ENCODE measurements around the gene CASQ2. TPM values are rescaled to one million over a fixed set of nuclear protein-coding genes. Genes with fewer than 3 reads are reported as not detected.
A peak's percentile ranks its signal among the peaks of the same experiment; 100 is the strongest.

The CASQ2 gene
- total RNA-seq, 1 donor from 2014 or later = 0.11 TPM

- no peak overlapping the region for H3K27ac Mint-ChIP-seq (ENCODE audit: unreplicated experiment)
- no peak for FAIRE-seq
- no peaks in the 10 kb centered on the region for H3K36me3 Mint-ChIP-seq (ENCODE audit: low read depth, unreplicated experiment)
Observed at GRCh38 chr1:115809847-115810246, 41.3 kb upstream of the CASQ2 start.

GRCh38 chr1:115809076-115809475, 40.6 kb upstream of the CASQ2 start:
- Histone ChIP-seq H3K9ac (ENCODE audit: low read length) (no peak overlapping the region), H3K79me2 (ENCODE audit: insufficient read depth, low read length) (no peaks in the 10 kb centered on the region), H3K4me3 (ENCODE audit: insufficient read depth, low read depth, low read length) (no peak overlapping the region), H3K27ac (ENCODE audit: low read depth, low read length) (no peak overlapping the region), H3K4me2 (ENCODE audit: low read length) (no peak overlapping the region), H3K9me3 (ENCODE audit: insufficient read depth, low read depth, low read length) (no peaks in the 10 kb centered on the region), H3K36me3 (ENCODE audit: insufficient read depth, low read length) (no peaks in the 10 kb centered on the region), H3K4me1 (ENCODE audit: insufficient read depth, low read length) (no peaks in the 10 kb centered on the region), H4K20me1 (ENCODE audit: insufficient read depth, low read length) (no peaks in the 10 kb centered on the region), H2AFZ (ENCODE audit: low read depth, low read length) (no peak overlapping the region), H3K27me3 (ENCODE audit: insufficient read depth, low read length) (peaks cover 2% of the 10 kb centered on the region)
- FAIRE-seq (no peak), DNase-seq (ENCODE audit: low read depth) (no peak)
- Mint-ChIP-seq H3K36me3 (ENCODE audit: low read depth, unreplicated experiment) (no peaks in the 10 kb centered on the region), H3K9me3 (ENCODE audit: unreplicated experiment) (no peaks in the 10 kb centered on the region), H3K4me1 (ENCODE audit: low read depth, unreplicated experiment) (no peaks in the 10 kb centered on the region), H3K27ac (ENCODE audit: unreplicated experiment) (no peak overlapping the region), H3K27me3 (ENCODE audit: low read depth, unreplicated experiment) (peaks cover 4% of the 10 kb centered on the region), H3K4me3 (ENCODE audit: unreplicated experiment) (no peak overlapping the region)
- TF ChIP-seq CTCF (IDR thresholded peaks at IDR 0.05; ENCODE audit: insufficient read depth, low read depth, low read length) = no peak
- TF ChIP-seq EZH2 (IDR thresholded peaks at IDR 0.05; ENCODE audit: insufficient read depth, low read length) = no peak

More at GRCh38 chr1:115809847-115810246, 41.3 kb upstream of the CASQ2 start:
- Histone ChIP-seq H3K4me2 (ENCODE audit: low read length) (no peak overlapping the region), H2AFZ (ENCODE audit: low read depth, low read length) (no peak overlapping the region), H3K27me3 (ENCODE audit: insufficient read depth, low read length) (peaks cover 2% of the 10 kb centered on the region), H3K4me1 (ENCODE audit: insufficient read depth, low read length) (no peaks in the 10 kb centered on the region), H3K4me3 (ENCODE audit: insufficient read depth, low read depth, low read length) (no peak overlapping the region), H3K79me2 (ENCODE audit: insufficient read depth, low read length) (no peaks in the 10 kb centered on the region), H3K27ac (ENCODE audit: low read depth, low read length) (no peak overlapping the region), H4K20me1 (ENCODE audit: insufficient read depth, low read length) (no peaks in the 10 kb centered on the region), H3K36me3 (ENCODE audit: insufficient read depth, low read length) (no peaks in the 10 kb centered on the region), H3K9me3 (ENCODE audit: insufficient read depth, low read depth, low read length) (no peaks in the 10 kb centered on the region), H3K9ac (ENCODE audit: low read length) (no peak overlapping the region)
- no peak for DNase-seq (ENCODE audit: low read depth)
- Mint-ChIP-seq H3K4me3 (ENCODE audit: unreplicated experiment) (no peak overlapping the region), H3K4me1 (ENCODE audit: low read depth, unreplicated experiment) (no peaks in the 10 kb centered on the region), H3K27me3 (ENCODE audit: low read depth, unreplicated experiment) (peaks cover 4% of the 10 kb centered on the region), H3K9me3 (ENCODE audit: unreplicated experiment) (no peaks in the 10 kb centered on the region)
- TF ChIP-seq CTCF (IDR thresholded peaks at IDR 0.05; ENCODE audit: insufficient read depth, low read depth, low read length) (no peak), EZH2 (IDR thresholded peaks at IDR 0.05; ENCODE audit: insufficient read depth, low read length) (no peak)

- Histone ChIP-seq H3K79me2 (ENCODE audit: insufficient read depth, low read length) (no peaks in the 10 kb centered on the region), H2AFZ (ENCODE audit: low read depth, low read length) (no peak overlapping the region), H4K20me1 (ENCODE audit: insufficient read depth, low read length) (no peaks in the 10 kb centered on the region), H3K9ac (ENCODE audit: low read length) (no peak overlapping the region), H3K4me1 (ENCODE audit: insufficient read depth, low read length) (no peaks in the 10 kb centered on the region), H3K4me2 (ENCODE audit: low read length) (no peak overlapping the region), H3K4me3 (ENCODE audit: insufficient read depth, low read depth, low read length) (no peak overlapping the region), H3K36me3 (ENCODE audit: insufficient read depth, low read length) (no peaks in the 10 kb centered on the region), H3K27ac (ENCODE audit: low read depth, low read length) (no peak overlapping the region), H3K9me3 (ENCODE audit: insufficient read depth, low read depth, low read length) (no peaks in the 10 kb centered on the region), H3K27me3 (ENCODE audit: insufficient read depth, low read length) (peaks cover 6% of the 10 kb centered on the region)
- no peaks in the 10 kb centered on the region for H3K4me1 Mint-ChIP-seq (ENCODE audit: low read depth, unreplicated experiment)
- no peak overlapping the region for H3K4me3 Mint-ChIP-seq (ENCODE audit: unreplicated experiment)
- no peak overlapping the region for H3K27ac Mint-ChIP-seq (ENCODE audit: unreplicated experiment)
- peaks cover 4% of the 10 kb centered on the region for H3K27me3 Mint-ChIP-seq (ENCODE audit: low read depth, unreplicated experiment)
- TF ChIP-seq EZH2 (IDR thresholded peaks at IDR 0.05; ENCODE audit: insufficient read depth, low read length) = no peak
- TF ChIP-seq CTCF (IDR thresholded peaks at IDR 0.05; ENCODE audit: insufficient read depth, low read depth, low read length) = peak; percentile 78
- H3K36me3 Mint-ChIP-seq (ENCODE audit: low read depth, unreplicated experiment) = no peaks in the 10 kb centered on the region
- FAIRE-seq (no peak), DNase-seq (ENCODE audit: low read depth) (peak; percentile 45)
- H3K9me3 Mint-ChIP-seq (ENCODE audit: unreplicated experiment) = no peaks in the 10 kb centered on the region
Observed at GRCh38 chr1:115807723-115808122, 39.2 kb upstream of the CASQ2 start.

Data from astrocyte (in vitro differentiated cells and primary cell).